GM19455 (cell line): Measurements from ENCODE around the gene INAFM2.

ENCODE experiments used
- ATAC-seq: cut with Tn5 transposase; IDR thresholded peaks from one replicate; pipeline ENCODE4 v1.9.1; 2021; ENCODE audit not compliant: unreplicated experiment

INAFM2 gene

DNA sequence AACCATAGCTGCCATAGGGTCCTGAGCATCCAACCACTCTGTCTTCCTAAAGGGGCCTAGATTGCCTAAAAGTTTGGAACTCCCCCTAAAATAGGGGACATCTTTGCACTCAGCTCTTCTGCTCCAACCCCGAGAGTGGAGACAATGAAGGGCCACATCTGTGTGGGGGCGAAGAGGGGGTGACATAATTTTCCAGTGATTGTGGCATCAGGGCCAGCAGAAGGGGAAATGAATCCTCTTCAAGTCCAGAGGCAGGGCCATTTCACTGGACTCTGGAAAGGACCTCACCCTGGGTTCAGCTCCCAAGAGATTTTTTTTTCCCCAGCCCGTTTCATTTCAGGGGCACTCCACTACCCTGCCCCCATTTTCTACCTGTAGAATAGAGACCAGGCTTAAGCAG is 36.0 kb upstream of the INAFM2 start:
- no peak for ATAC-seq

DNA sequence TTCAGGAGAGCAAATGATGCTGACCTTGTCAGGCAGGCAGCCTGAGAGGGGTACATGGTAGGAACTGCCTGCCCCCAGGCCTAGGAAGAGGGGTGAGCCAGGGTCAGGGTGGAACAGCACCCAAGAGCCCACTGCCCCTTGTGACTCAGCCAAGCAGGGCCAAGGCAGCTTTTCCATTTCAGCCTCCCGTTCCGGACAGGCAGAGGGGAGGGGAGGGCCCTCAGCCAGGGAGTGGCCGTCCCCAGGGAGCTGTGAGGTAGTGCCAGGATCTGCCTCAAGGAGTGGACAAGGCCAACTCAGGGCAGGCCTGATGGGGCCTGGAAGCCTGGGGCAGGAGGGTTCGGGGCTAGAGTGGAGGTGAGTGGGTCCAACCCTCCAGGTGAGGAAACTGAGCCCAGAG is 35.5 kb upstream of the INAFM2 start:
- ATAC-seq, result no peak

DNA sequence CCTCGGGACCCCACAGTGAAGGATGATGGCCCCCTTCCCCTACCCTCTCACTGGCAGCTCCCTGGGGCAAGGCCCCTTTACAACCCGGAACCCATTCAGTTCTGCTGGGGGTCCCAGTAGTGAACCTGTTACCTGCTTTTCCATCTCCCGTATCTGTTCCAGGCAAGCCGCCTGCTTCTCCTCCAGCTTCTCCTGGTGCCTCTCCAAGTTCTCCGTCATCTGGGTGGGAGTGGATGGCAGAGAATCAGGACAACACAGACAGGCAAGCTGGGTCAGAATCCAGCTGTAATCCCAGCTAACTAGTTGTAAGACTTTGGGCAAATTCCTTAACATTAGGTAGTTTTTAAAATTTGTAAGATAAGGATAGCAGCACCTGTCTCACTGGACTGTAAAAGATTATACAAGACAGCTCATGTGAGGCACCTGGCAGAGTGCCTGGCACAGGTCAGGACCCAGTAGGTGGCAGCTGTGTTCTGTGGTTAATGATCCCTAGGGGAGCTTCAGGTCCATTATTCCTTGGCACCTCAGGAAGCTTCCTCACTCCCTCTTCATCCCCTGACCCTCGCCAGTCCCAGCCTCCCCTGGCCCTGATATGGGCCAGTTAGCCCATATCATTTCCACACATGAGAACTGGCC is 34.2 kb upstream of the INAFM2 start:
- no peak for ATAC-seq

DNA sequence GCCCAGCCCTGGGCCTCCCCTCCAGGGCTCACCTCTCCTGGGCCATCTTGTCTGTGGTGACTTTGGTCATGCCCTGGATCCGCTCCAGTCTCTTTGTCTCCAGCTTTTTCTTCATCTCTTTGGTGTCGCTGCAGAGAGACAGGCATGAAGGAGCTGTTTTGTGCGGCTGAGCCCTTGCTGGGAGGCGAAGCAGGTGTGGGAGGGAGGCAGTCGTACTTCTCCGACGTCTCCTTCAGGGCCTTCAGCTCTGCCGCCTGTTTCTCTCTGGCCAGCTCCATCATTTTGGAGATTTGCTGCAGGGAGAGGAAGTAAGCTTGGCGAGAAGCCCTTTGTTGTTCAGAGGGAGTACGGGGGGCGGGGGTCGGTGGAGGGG is 33.0 kb upstream of the INAFM2 start:
- no peak for ATAC-seq

DNA sequence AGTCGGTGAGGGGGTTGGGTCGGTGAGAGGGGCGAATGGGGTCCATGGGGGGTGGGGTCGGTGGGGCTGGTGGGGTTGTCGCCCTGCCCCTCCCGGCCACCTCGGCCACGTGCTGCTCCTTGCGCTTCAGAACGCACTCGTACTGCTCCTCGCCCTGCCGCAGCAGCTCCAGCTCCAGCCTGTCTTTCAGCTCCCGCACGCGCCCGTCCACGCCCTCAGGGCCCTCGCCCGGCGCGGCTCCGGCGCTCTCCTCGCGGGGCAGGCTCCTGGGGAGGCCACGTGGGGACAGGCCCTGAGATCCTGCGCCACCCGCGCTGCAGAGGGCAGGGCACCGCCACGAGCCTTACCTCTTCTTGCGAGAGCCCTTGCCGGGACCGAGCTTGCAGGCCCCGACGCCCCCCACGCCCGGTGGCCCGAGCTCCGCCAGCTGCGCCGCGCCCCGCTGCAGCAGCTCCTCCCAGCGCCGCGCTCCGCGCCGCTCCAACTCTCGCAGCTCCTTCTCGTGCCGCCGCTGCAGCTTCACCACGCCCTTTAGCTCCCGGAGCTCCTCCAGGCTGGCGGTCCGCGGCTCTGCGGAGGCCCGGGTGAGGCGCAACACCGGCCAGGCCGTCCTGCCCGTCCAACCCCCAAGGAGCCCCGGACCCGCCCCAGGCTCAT is 32.4 kb upstream of the INAFM2 start:
- ATAC-seq, result no peak

DNA sequence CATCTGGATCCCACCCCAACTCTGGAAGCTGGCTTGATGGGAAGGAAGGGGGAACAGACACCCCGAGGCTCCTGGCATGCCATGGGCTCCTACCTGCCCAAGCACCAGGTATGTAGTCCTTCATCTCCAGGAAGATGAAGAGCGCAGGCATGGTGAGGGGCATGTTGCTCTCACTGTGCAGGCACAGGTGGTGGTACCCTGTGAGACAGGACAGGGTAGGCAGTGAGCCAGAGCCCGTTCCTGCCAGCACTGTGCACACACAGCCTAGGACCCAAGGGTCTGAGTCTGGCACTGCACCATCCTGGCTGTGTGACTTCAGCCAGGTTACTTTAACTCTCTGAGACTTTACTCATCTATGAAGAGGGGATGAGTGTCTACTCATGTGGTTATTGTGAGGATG is 31.2 kb upstream of the INAFM2 start:
- no peak for ATAC-seq

DNA sequence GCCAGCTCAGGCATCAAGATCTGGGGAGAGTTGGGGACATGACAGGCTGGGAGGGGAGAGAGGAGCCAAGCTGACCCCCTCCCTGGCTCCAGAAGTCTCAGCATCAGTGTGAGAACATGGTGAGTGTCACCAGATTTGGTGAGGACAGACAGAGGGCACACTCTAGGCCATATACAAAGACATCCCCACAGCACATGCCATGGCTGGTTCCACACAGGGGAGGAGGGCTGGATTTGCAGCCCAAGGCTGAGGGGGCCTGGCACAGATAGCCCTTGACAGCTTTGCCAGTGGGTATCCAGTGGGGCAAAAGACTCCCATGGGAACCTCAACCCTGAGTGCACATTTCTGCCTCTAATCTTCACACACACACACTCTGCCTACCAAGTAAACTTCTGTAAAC is 30.5 kb upstream of the INAFM2 start:
- no peak for ATAC-seq

DNA sequence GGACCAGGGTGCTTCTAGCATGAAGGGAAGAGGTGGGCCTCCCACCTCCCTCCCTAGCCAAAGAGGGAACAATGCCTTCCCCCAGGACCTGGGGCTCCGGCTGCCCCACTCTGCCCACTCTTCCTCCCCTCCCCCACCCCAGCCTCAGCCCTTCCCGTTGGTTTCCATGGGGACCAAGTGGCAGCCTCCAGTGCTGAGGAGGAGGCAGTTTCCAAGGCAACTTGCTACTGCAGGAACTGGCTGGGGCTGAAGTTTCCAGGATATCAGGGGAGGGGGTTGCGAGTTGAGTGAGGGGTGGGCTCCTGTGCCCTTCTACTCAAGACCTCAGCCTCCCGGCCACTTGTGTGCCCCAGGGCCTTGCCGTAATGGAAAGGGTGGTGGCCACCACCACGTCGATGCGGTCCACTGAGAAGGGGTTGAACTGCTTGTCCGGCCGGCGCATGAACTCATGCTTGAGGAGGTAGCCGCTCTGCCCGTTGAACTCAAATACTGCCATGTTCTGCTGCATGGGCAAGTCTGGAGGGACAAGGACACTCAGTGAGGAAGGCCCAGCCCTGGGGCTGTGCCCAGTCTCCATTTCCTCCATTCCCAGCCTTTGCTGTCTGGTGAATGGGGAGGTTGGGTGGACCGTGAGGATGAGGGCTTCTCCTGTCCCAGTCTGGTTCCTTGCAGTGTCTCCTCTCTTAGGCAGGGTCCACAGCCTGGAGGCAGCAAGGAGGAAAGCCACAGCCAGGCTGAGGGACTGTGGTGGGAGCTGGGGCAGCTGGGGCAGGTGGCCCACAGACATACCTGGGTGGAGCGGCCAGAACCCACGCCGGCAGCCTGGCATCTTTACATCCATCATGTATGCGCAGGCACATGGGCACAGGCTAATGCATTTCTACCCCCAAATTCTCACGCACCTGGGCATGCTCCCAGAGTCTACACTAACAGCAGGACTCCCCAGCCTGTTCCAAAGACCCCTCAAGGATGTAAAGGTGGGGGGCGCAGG is 29.3 kb upstream of the INAFM2 start:
- no peak for ATAC-seq

DNA sequence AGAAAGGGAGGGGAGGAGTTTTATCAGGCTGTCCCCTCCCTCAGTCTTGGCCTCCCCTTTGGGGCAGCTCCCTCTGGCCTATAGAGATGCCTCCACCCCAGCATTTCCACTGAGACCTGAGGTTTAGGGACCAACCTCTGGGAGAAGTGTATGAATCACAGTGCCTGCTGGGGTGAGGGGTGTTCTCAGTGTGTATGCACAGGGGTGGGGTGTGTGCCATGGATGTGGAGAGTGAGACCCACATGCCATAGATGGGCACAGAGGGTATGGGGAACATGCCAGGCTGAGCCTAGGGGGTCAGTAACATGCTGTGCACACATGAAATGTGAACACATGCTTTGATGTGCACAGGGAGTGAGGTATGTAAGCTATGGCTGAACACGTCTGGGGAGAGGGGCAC is 28.2 kb upstream of the INAFM2 start:
- ATAC-seq, result no peak

DNA sequence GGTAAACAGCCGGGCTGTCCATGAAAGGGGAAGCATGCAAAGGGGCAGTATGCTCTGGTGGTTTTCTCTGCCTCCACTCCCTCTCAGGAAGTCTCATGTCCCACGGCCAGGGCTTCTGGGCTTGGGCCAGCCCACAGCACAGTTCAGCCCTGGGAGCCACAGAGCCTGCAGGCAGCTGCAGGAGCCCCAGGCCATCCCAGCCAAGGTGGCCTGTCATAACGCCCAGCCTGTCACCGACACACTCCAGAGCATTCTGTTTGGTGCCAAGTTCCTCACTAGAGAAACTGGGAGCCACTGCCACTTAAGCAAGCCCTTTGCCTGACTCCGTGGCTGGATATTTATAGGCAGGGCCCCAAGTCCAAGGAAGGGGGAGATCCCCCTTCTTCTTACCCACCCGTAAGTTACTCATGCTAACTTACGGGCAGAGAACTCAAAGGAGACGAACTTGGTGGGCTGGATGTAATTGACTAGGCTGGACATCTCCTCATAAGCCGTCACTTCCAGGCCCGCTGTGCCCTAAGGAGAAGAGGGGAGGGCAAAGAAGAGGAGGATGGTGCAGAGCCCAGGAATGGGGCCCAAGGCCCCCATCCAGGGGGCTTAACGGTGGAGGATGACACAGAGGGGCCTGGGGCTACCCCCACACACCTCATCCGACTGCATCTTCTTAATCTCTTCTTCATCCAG is 27.5 kb upstream of the INAFM2 start:
- no peak for ATAC-seq

DNA sequence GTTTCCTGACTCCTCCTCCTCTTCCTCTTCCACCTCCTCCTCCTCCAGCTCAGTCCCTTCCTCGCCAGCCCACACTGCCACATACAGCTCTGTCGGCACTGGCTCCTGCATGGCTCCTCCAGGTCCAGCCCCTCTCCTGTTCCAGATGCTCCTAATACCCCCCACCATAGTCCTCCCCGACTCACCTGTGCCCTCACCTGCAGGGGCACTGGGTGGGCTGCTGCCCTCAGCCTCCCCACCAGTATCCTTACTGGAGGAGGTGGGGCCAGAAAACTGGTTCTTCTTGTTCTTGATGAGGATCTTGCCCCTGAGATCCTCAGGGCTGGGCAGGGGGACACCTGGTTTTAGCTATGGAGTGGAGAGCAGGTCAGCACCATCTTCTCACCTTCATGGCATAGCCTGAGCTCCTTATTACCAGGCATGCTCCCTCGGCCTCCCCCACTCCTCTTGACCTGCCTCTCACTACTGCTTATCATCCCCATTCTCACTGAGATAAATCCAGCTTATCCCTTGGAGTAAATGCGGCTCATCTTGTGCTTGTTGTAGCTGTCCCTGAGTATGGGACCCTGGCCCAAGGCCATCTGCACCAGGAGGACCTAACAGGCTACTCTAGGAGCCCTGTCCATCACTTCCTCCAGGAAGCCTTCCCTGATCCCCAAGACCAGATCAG is 26.8 kb upstream of the INAFM2 start:
- no peak for ATAC-seq

DNA sequence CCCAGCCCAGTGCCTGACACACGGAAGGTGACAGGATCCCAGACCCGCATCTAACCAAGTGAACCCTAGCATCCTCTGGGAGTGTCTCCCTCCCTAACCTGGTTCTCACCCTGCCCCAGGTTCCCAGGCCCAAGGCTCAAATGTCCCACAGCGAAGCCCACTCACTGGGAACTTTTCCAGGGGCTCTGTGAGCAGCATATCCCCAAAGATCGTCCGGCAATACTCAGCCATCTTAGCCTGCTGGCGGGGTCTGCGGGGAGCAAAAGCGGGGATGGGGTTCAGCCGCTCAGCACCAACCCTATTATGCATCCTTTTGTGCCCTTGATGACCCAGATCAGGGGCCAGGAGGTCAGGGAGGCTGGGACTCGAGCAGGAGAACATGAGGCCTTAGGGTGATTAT is 26.1 kb upstream of the INAFM2 start:
- ATAC-seq, result no peak

DNA sequence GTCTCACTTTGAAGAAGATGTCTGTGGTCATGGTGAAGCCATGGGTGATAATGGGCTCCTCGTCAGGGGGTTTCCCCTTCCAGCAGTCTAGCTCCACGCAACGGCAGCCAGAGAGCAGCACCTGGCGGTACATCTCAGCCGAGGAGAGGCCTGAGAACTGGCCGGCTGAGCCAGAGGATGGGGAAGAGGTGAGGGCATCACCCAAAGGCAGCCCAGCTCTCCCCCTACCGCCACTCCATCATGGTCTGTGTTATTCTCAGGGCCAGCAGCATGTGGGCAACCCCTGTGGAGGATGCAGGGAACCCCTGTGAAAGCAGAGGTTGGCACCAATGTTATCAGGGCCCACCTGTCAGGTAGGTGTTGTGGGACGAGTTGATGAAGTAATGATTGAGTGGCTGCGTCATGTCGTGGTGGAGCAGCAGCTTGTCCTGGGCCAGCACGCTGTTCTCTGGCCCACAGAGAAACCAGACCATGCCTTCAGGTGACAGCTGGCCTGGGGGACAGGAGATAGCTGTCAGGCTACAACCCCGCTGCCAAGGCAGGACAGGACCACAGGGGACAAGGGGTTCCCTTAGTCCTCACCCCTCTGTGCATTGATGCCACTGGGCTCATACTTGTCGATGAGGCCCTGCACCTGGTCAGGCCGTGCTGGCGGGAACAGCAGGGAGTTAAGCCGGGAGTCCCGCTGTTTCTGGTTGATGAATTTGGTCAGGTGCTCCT is 25.1 kb upstream of the INAFM2 start:
- ATAC-seq, result no peak

DNA sequence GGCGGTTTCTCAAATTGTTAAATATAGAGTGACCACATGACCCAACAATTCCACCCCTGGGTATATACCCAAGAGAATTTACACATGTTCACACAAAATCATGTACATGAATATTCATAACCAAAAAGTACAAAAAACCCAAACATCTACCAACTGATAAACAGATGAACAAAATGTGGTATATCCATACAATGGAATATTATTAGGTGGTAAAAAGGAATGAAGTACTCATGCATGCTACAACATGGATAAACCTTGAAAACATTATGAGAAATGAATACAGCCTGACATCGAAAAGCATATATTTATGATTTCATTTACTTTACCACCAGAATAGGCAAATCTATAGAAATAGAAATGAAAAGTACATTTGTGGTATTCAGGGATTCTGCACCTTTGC is 23.1 kb upstream of the INAFM2 start:
- no peak for ATAC-seq

DNA sequence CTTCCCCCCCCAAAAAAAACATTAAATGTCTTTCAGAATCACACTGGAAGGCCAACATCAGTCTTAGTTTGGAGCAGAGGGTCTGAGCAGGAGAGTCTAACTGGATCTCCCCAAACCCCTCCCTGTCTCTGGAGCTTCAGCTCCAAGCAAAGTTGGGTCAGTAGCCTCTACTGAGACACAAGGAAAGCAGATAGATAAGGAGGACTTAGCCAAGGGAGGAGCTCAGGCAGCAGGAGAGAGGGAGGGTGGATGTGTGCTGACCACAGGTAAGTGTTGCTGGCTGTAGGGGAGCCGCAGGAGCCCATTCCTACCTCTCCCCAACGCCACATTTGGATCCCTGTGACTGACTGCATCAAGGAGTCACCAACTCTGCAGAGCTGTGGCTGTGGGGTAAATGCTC is 22.7 kb upstream of the INAFM2 start:
- ATAC-seq, result no peak

DNA sequence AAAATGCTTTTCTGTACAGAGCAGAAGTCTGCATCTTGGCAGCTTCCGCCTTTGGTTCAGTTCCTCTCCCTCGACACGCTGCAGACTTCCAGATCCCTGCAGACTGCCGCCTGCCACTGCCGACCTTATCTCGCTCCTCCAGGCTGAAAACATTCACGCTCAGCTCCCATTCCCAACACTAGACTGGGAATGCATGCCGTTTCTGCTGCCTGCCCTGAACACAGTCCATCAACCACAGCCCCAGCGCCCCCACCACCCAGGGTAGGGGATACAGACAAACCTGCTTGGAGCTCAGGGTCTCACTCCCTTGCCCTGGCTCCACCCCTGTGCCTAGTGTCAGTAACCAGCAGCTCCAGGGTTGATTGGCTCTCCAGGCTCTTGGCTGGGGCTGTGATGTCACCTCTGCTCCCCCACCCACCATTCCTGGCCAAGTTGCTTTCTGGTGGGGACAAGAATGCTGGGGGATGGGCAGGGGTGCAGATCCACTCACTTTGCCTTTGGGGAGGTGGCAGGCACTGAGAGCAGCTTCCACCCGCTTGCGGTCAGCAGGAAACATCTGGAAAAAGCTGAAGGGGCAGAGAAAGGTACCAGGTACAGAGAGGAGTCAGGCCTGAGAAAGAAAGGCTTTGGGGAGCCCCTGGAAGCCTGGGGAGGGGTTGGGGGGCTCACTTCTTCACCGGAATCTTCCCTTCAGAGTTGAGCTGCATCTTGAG is 21.9 kb upstream of the INAFM2 start:
- no peak for ATAC-seq

DNA sequence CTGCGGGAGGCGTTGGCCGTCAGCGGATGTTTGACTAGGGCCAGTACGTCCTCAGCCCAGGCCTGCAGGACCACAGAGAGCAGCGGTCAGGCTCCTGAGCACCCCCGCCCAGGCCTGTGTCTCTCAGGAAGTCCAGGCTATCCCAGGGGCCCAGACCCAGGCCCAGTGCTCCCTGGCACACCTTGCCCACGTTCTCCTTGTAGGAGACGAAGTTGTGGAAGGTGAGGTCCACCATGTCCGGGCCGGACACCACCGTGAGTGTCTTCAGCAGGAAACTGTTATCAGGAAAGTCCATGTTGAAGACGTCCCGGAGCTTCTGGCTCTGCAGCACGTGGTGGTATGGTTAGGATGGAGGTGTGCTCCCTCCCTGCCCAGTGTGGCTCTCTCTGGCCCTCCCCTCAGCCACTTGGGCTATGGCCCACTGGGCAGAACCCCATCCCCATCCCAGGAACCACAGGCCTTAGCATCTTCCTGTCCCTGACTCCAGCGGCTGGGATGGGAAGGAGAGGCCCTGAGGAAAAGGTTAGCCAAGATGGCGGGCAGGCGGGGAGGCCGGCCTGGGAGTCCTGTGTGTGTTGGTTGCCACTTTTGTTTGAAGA is 21.1 kb upstream of the INAFM2 start:
- no peak for ATAC-seq

DNA sequence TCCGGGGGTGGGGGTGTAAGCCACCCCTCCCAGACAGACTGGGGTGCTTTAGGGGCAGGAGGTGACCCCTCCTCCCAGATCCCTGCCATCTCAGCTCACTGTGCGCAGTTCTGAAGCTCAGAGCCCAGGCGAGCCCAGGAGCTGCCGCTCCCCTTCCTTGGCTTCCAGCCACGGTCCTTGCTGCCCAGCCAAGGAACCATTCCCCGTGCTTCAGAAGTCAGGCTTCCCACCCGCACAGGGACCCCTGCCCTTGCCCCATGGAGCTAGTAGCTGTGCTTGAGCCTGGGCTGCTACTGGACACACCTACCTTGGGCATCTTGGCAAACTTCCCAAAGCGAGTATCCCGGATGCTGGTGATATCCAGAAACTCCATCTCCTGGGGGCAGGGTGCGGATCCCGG is 20.5 kb upstream of the INAFM2 start:
- no peak for ATAC-seq

DNA sequence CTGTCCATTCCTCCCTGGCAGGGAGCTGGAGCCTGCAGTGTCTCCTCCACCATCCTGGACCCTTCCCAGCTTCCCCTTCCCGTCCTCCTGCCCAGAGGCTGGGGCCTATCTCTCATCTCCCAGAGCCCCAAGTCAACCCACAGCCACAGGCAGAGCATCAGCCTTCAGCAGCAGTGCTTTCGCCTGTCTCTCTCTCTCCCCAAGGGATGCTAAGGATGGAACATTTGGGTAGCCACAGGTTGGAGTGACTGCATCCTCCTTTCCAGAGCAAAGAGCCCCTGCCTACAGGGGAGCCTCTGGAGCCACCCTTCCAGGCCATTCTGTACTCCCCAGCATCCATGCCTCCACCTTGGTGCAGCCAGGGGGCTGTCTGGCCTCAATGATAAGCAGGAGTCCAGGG is 19.9 kb upstream of the INAFM2 start:
- ATAC-seq, result no peak
